Activated CD4-positive, alpha-beta T cell treated with anti-CD3 and anti-CD28 coated beads for 24 hours (primary cell): ENCODE results near the gene RRBP1.

ENCODE experiments used
- DNase-seq, 2 donors: peaks; one replicate each; pipeline ENCODE4 v3.0.0-alpha.2; 2020; ENCODE audit warnings: low read depth in 2 of 2

Gene RRBP1

GRCh38 chr20:17636523-17637412, 45.3 kb downstream of the RRBP1 start:
- no peak for DNase-seq

- DNase-seq: no peak
Measured at GRCh38 chr20:17635332-17636244, 46.5 kb downstream of the RRBP1 start.

DNA sequence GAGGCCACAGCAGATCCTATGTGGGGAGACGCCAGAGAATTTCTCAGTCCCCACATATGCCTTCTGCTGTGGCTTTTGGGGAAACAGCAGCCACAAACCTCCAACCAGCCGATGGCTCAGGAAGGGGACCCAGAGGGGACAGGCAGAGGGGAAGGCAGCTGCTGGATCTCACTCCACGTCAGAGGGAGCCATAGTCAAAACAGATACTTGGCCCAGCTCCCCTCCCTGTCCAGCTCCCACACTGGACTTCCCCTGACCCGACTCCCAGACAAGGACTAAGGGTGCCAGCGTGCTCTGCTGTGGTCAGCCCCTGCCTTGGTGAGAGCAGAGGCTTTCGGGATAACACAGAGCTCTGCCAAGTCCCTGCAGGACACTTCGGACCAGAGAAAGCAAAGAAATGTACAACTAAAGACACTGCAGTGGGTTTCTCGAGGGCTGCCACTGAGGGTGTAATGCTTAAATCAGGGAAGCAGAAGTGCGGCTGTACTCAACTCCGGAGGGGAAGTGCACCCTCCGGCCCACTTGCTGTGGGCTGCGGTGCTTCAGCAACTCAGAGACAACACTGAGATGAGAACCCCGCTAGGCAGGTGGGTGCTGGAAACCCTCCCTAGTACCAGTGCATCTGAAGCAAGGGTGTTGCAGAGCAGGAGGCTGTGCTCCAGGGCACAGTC, 47.2 kb downstream of the RRBP1 start:
- DNase-seq: no peak

- no peak for DNase-seq
Measured at GRCh38 chr20:17633850-17634500, 48.1 kb downstream of the RRBP1 start.

DNA sequence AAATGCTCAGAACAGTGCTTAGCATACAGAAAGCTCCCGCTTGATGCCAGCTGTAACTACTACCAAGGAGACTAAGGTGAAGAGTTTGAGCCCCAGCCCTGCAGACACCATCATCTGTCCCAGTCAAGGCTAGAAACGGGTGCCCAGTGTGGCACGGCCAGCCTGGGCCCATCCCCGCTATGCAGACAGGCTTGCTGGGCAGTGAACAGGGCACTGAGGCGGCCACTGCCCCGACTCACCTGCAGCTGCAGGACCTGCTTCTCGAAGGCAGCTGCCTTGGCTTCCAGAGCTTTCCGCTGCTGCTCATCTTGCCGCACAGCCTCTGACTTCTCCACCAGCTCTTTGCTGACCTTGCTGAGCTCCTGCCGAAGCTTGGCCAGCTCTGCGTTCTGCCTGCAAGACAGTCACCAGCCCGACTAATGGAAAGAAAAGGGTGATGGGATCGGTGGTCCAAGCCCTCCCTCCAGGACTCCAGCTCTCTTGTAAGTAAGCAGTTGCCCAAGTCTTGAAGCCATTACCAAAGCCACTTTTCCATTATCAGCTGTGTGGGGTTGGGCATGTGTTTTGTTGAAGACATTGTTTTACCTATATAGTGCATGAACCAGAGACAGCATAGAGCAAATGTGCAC, 48.7 kb downstream of the RRBP1 start:
- no peak for DNase-seq

DNA sequence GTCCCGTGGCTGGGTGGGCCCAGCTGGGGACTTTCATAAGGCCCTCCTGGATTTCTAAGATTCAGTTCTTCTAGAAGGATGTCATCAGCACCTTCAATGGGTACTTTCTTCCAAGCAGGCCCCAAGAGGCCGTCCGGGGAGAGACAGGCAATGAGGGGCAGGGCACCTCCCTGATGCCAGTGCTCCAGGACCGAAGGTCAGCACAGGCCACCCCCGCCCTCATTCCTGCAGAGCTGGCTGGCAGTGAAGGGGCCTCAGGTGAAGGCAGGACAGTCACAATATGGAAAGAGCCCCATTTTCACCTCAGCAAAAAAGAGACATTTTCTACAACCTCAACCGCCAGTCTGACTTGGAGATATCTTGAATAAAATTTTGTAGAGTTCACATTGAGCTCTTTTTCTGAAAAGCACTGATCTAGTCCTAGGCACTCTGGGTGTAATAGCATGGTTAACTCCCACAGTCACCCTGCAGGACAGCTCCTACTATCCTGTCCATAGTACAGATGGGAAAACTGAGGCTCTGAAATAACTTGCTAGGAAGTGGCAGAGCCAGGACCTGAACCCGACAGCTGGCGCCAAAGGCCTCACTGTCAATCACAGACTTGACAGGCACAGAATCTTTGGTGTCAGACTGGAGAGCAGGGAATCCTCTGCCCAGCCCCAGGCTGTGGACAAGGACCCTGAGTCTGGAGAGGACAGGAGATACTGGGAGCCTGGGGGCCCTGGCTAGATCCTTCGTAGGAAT, 50.3 kb downstream of the RRBP1 start:
- DNase-seq: no peak

GRCh38 chr20:17630806-17631195, 51.2 kb downstream of the RRBP1 start:
- no peak for DNase-seq

DNA sequence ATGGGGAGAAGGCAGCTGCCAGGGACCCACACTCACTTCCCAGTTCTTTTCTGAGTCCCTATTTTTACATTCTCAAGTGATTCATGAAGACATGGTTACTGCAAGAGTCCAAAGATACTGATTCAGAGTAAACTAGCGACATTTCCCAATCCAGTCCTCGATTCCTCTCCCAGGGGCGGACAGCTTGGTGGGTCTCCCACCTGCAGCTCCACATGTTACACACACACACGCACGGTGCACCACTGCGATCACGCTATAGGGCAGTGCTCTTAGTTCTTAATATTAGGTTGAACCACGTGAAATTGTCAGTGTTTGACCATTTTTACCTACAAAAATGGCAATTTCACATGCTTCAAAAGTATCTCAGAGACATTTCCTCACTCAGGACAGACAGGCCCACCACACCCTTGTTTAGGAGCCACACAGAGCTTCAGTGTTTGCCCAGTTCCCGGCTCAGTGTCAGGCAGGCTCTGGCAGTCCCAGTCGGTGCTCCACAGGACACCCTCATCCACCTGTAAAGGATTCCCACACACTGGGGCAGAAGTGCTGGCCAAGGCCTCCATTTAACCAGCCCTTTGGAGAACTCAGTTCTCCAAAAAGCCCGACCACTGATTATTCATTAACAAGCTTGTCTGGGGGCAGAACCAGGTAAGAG, 51.8 kb downstream of the RRBP1 start:
- no peak for DNase-seq

DNA sequence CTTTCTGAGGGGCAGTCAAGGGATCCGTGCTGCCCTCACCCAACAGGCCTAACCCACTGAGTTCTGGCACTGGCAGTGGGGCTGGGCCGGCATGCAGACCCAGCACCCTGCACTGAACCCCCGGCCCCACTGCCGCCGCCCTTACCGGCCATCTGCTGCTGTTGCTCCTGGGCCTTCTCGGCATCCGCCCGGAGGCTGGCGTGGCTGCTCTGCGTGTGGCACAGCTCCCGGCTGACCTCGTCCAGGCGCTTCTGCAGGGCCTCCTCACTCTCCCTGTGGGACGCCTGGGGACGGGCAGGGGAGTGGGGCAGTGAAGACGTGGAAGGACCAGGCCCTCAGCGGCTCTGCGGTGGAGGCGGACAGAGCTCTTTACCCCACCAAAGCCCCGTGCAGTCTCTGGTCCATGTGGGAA, 52.4 kb downstream of the RRBP1 start:
- no peak for DNase-seq

- DNase-seq: no peak
Measured at GRCh38 chr20:17629025-17629424, 53.0 kb downstream of the RRBP1 start.

GRCh38 chr20:17628101-17628841, 53.8 kb downstream of the RRBP1 start:
- no peak for DNase-seq

DNA sequence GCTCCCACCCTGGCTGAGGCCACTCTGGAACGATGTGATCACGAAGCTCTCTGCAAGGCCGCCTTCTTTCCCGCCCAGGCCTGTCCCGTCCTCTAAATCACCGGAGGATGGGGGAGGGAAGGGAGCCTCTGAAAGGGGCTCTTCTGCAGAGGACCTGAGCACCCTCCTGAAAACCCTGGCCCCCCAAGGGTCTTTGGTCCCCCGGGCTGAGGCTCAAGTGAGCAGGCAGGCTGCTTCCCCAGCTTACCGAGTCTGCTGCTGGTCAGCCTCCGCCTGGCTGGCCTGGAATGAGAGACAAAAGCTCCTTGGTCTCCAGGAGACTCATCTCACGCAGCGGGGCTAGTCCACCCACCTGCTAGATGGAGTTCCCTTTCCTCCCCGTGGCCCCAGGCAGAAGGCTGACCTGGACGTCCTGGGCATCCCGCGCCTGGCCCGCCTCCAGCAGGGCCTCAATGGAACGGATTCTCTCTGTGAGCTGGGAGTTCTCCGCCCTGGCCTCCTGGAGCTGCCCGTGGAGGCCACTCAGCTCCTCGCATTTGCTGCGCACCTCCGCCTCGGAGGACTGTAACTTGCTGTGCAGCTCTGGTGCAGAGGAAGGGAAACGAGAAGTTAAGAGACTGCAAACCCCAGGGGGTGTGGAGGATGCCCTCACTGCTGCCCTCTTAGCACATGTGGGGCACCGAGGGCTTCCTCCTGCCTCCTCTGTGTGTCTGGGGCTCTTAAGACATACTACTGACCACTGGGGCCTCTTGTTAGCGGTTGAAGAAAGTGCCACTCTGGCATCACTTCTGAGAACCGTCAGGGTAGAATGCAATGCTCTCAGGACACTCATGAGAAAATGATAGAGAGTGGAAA, 54.7 kb downstream of the RRBP1 start:
- DNase-seq: no peak

DNA sequence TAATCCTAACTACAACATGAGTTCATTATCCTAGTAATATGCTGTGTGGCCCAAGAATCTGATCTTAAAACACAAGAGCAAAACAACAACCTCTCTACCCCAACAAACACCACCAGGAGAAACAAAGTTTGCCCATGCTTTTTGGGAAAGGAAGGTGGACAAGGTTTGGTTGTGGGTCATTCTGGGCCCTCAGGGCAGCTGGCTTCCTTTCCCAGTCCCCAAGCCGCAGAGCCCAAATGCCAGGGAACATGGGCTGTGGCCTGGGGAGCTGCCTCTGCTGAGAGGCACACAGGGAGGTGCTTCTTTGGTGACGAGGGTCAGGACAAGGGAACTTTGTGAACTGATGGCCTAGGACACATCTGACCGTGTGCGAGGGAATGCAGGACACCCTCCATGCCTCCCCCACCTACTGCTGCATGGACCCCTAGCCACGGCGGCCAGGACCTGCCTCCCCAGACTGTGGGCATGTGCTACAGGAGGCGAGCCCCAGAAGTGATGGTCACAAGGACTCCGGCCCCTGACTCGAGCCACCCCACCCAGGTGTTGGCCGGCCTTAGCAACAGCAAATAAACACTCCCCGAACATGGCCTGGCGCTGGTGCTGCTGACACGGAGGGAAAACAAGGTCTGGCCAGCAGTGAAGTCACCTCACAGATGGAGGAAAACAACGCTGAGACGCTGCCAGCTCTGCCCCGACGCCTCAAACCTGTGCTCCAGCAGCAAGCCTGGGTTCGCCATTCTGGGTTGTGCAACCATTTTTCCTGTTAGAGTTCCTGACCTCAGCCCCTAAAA, 55.6 kb downstream of the RRBP1 start:
- no peak for DNase-seq

GRCh38 chr20:17625246-17626051, 56.6 kb downstream of the RRBP1 start:
- no peak for DNase-seq

DNA sequence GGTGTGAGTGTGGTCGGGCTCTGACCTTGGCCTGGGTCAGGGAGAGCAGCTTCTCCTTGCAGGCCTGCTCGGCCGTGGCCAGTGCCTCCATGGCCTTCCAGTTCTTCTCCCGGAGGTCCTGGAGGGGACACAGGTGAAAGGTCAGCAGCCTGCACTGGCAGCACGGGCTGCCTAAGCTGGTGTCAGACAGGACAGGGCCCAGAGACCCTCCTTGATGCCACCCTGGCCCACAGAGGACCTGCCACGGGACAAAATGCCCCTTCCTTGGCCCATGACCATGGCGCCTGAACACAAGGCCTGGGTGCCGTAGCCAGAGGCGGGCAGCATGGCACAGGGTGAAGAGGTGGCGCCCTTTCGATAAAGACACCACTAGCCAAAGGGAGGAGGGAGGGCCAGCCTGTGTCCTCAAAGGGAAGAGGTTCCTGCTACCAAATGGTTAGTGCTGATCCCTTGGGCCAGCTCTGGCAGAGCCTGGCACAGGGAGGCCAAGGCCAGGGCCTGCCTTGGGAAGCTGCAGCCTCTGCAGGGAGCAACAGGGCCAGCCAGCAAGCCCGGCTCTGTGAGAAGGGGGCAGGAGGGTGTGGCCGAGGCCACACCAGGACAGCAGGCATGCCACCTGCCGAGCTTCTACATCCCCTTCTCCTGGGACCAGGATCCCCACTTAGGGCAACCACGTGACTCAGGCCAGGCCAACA, 57.3 kb downstream of the RRBP1 start:
- DNase-seq: no peak

DNA sequence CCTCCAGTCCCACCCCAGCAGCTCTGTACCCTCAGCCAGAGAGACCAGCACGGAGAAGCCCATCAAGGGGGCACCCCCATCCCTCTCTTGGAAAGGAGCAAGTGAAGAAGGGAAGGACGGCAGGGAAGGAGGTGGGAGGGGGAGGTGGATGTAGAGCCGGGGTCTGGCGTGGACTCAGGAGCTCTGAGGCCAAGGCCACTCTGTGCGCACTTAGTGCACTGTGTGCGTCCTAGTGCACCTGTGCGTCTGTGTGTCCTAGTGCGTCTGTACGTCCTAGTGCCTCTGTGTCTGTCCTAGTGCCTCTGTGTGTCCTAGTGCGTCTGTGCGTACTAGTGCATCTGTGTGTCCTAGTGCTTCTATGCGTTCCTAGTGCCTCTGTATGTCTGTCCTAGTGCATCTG, 58.0 kb downstream of the RRBP1 start:
- DNase-seq: no peak
